ENCODE data around the gene KRT3. TPM values are rescaled to one million over a fixed set of nuclear protein-coding genes. Genes with fewer than 3 reads are reported as not detected.

Gene KRT3
- total and polyA plus RNA-seq, 10 of the 15 experiments (the other 5 are each of a cell fraction or from before 2014, with no cell fraction given), result not detected

GRCh38 chr12:52784909-52785308 lies 11.0 kb downstream of the KRT3 start:
- ChIA-PET RAD21 (ENCODE audit: unreplicated experiment) (no interaction called here), SMC1A (ENCODE audit: uncharacterized antibody, unreplicated experiment) (no interaction called here), POLR2A (no interaction called here), CTCF (no interaction called here)
- Histone ChIP-seq H3K9ac (ENCODE audit: control insufficient read depth, insufficient read depth, low read length) (no peak overlapping the region), H2AFZ (ENCODE audit: control insufficient read depth, low read depth, low read length) (no peak overlapping the region), H3K4me2 (ENCODE audit: control insufficient read depth, insufficient read depth) (no peak overlapping the region), H4K20me1 (ENCODE audit: control insufficient read depth, insufficient read depth) (no peaks in the 10 kb centered on the region), H3K79me2 (ENCODE audit: control insufficient read depth, insufficient read depth, low read length) (no peaks in the 10 kb centered on the region), H3K27ac (ENCODE audit: control insufficient read depth, insufficient read depth) (no peak overlapping the region), H3K36me3 (ENCODE audit: control insufficient read depth in 2 of 2, insufficient read depth in 2 of 2, low read length in 1 of 2) (no peaks in the 10 kb centered on the region), H3K4me3 (no peak overlapping the region), H3K4me1 (ENCODE audit: control insufficient read depth, insufficient read depth, low read length) (no peaks in the 10 kb centered on the region), H3K27me3 (replicated peaks in 1 of 2; ENCODE audit: control insufficient read depth in 2 of 2, insufficient read depth in 2 of 2, low read length in 1 of 2) (peaks cover 1 to 9% of the 10 kb centered on the region in 2 experiments; a peak in 2 of 4 replicates), H3K9me3 (replicated peaks; ENCODE audit: control insufficient read depth, insufficient read depth, low read length) (no peaks in the 10 kb centered on the region)
- ATAC-seq, result no peak
- no peak for DNase-seq (ENCODE audit: low read depth, low spot score)
- intact Hi-C loops (cut with micrococcal nuclease; ENCODE audit: unreplicated experiment), result no loop called here
- in situ Hi-C loops (cut with MboI), result no loop called here
- no TSS peak for BruUV-seq (replicated peaks)
- FAIRE-seq, result no peak
- 0% methylated on average over 3 of the region's 3 CpGs for WGBS (ENCODE audit: insufficient coverage, insufficient replicate concordance, low lambda C conversion rate, missing lambda C conversion rate)
- TF ChIP-seq KAT2A (conservative IDR thresholded peaks at IDR 0.05; ENCODE audit: control insufficient read depth, low read depth, low read length), result no peak
- no peak for TF ChIP-seq MTA3 (IDR thresholded peaks at IDR 0.05; ENCODE audit: borderline replicate concordance, low read length)
- TF ChIP-seq MYB (IDR thresholded peaks at IDR 0.05; ENCODE audit: borderline replicate concordance, low read depth, low read length), result no peak
- TF ChIP-seq ZBTB11 (CRISPR knock-in tag; IDR thresholded peaks at IDR 0.05), result no peak
- no peak for TF ChIP-seq BCL11A (IDR thresholded peaks at IDR 0.05; ENCODE audit: low read depth, low read length)
- TF ChIP-seq SPI1 (IDR thresholded peaks at IDR 0.05; ENCODE audit: borderline replicate concordance, insufficient read depth, low read depth, low read length), result no peak
- TF ChIP-seq IRF5 (IDR thresholded peaks at IDR 0.05; ENCODE audit: borderline replicate concordance), result no peak
- no peak for TF ChIP-seq CHD1 (IDR thresholded peaks at IDR 0.05; ENCODE audit: low read depth, low read length)
- no peak for TF ChIP-seq NKRF (conservative IDR thresholded peaks at IDR 0.05)
- TF ChIP-seq TAF1 (IDR thresholded peaks at IDR 0.05; ENCODE audit: borderline replicate concordance, low read depth, low read length), result no peak
- TF ChIP-seq ZSCAN29 (IDR thresholded peaks at IDR 0.05), result no peak
- no peak for TF ChIP-seq NFYB (IDR thresholded peaks at IDR 0.05; ENCODE audit: insufficient read depth, low read depth, low read length)
- no peak for TF ChIP-seq MYC (IDR thresholded peaks at IDR 0.05; ENCODE audit: insufficient read depth, insufficient read length, insufficient replicate concordance, low read length, severe bottlenecking)
- TF ChIP-seq ZNF687 (IDR thresholded peaks at IDR 0.05), result no peak

All from GM12878 (cell line).